Activated CD4-positive, alpha-beta T cell treated with anti-CD3 and anti-CD28 coated beads for 4 hours (primary cell): ENCODE data around the gene DMBT1.

Experiments
- DNase-seq, 2 donors: peaks; one replicate each; pipeline ENCODE4 v3.0.0-alpha.2; 2020

DMBT1 gene

GRCh38 chr10:122678266-122678665 is 117.7 kb downstream of the DMBT1 start:
- no peak for DNase-seq

GRCh38 chr10:122682522-122682921 is 122.0 kb downstream of the DMBT1 start:
- no peak for DNase-seq

- DNase-seq: no peak
These were observed 127.9 kb downstream of the DMBT1 start for GRCh38 chr10:122688293-122688989.

- no peak for DNase-seq
These were observed 128.7 kb downstream of the DMBT1 start for GRCh38 chr10:122689146-122689820.

- DNase-seq: no peak
These were observed 132.2 kb downstream of the DMBT1 start for GRCh38 chr10:122692744-122693143.
